Keratinocyte (primary cell): ENCODE data around the gene SLC35E3.

Source experiments
- EZH2 ChIP-seq: IDR thresholded peaks from one replicate; pipeline ENCODE4 v1.6.1; 2012; ENCODE audit warnings: inconsistent platforms, mild to moderate bottlenecking, low read length, moderate library complexity
- TF ChIP-seq, protein P1 (sequence below), 3 experiments: IDR thresholded peaks in 1 of 3; conservative IDR thresholded peaks in 1 of 3; optimal IDR thresholded peaks in 1 of 3; 2 replicates in 2 of 3; 3 replicates in 1 of 3; pipeline versions ENCODE3 to v1.5.1; 2011; ENCODE audit warnings: low read length in 3 of 3, mild to moderate bottlenecking in 3 of 3, moderate library complexity in 2 of 3, control low read depth in 1 of 3, inconsistent platforms in 1 of 3; ENCODE audit not compliant: insufficient read depth in 2 of 3; ENCODE audit errors: extremely low read depth in 1 of 3

DNA sequence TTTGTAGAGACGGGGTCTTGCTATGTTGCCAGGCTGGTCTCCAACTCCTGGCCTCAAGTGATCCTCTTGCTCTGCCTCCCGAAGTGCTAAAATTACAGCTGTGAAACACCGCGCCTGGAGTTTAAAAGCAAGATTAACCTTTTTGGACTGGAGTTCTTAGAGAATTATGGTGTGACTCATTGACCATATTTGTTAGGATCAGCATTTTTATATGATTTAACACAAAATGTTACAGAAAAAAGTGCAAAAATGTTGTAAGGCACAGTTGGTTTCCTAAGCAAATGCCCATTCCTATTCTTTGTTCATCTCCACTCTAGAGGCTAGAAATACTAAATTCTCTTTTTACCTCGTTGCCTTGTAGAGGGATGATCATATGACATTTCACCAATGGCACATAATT, 27.6 kb downstream of the SLC35E3 start:
- TF ChIP-seq, protein P1, sequence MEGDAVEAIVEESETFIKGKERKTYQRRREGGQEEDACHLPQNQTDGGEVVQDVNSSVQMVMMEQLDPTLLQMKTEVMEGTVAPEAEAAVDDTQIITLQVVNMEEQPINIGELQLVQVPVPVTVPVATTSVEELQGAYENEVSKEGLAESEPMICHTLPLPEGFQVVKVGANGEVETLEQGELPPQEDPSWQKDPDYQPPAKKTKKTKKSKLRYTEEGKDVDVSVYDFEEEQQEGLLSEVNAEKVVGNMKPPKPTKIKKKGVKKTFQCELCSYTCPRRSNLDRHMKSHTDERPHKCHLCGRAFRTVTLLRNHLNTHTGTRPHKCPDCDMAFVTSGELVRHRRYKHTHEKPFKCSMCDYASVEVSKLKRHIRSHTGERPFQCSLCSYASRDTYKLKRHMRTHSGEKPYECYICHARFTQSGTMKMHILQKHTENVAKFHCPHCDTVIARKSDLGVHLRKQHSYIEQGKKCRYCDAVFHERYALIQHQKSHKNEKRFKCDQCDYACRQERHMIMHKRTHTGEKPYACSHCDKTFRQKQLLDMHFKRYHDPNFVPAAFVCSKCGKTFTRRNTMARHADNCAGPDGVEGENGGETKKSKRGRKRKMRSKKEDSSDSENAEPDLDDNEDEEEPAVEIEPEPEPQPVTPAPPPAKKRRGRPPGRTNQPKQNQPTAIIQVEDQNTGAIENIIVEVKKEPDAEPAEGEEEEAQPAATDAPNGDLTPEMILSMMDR (optimal IDR thresholded peaks at IDR 0.05 in 1 of 3, IDR thresholded peaks at IDR 0.05 in 1 of 3, conservative IDR thresholded peaks at IDR 0.05 in 1 of 3; ENCODE audit: extremely low read depth in 1 of 3, insufficient read depth in 2 of 3, low read length in 3 of 3), result no peak
- TF ChIP-seq EZH2, result no peak
